HepG2 (cell line): Measurements from ENCODE around the gene METTL1.

Experiments
- CTCF ChIP-seq: sonication (generic); formaldehyde crosslinking; IDR thresholded peaks from 2 replicates; pipeline ENCODE4 v1.5.0; 2020; ENCODE audit warnings: mild to moderate bottlenecking, missing genetic modification reagents, moderate library complexity
- DMAP1 ChIP-seq: IDR thresholded peaks from 2 replicates; pipeline ENCODE4 v1.6.1; 2016
- E2F5 ChIP-seq: sonication (generic); formaldehyde crosslinking; conservative IDR thresholded peaks from 2 replicates; pipeline ENCODE4 v1.4.0; 2020; ENCODE audit warnings: missing genetic modification reagents
- IRX3 ChIP-seq: sonication (generic); formaldehyde crosslinking; IDR thresholded peaks from 2 replicates; pipeline ENCODE4 v1.8.1; 2023; ENCODE audit warnings: mild to moderate bottlenecking, low read depth, missing genetic modification reagents, borderline replicate concordance
- MYC ChIP-seq: sonication (generic); formaldehyde crosslinking; IDR thresholded peaks from 2 replicates; pipeline ENCODE4 v1.9.0; 2021; ENCODE audit warnings: missing genetic modification reagents, borderline replicate concordance
- NFE2L2 ChIP-seq: fragments of 150-350 bp; IDR thresholded peaks from 2 replicates; pipeline ENCODE4 v1.6.1; 2014; ENCODE audit warnings: low read length
- PITX1 ChIP-seq: sonication (generic); formaldehyde crosslinking; IDR thresholded peaks from 2 replicates; pipeline ENCODE4 v1.5.1; 2020; ENCODE audit warnings: mild to moderate bottlenecking, missing genetic modification reagents
- POLR2AphosphoS5 ChIP-seq: IDR thresholded peaks from 2 replicates; pipeline ENCODE4 v1.6.1; 2012; ENCODE audit warnings: low read depth, low read length
- XRCC5 ChIP-seq: fragments of 200-400 bp; formaldehyde crosslinking; optimal IDR thresholded peaks from 2 replicates; pipeline ENCODE3; 2017; ENCODE audit warnings: mild to moderate bottlenecking, low read length
- ZBTB21 ChIP-seq: sonication (generic); formaldehyde crosslinking; IDR thresholded peaks from 2 replicates; pipeline ENCODE4 v1.4.0; 2020; ENCODE audit warnings: missing genetic modification reagents
- ZNF205 ChIP-seq: IDR thresholded peaks from 2 replicates; pipeline ENCODE4 v1.6.1; 2018; ENCODE audit warnings: missing biosample characterization, missing genetic modification reagents
- ZNF292 ChIP-seq: sonication (generic); formaldehyde crosslinking; IDR thresholded peaks from 2 replicates; pipeline ENCODE4 v1.8.1; 2022; ENCODE audit warnings: mild to moderate bottlenecking, low read depth, missing genetic modification reagents, borderline replicate concordance
- ZNF646 ChIP-seq: sonication (generic); formaldehyde crosslinking; IDR thresholded peaks from 2 replicates; pipeline ENCODE4 v1.9.0; 2021; ENCODE audit warnings: mild to moderate bottlenecking, missing genetic modification reagents

GRCh38 chr12:57757771-57758170, 14.1 kb downstream of the METTL1 start:
- TF ChIP-seq PITX1 (CRISPR knock-in tag) = no peak
- no peak for TF ChIP-seq ZNF205 (CRISPR knock-in tag)
- no peak for TF ChIP-seq E2F5 (CRISPR knock-in tag)
- TF ChIP-seq CTCF (CRISPR knock-in tag) = no peak
- TF ChIP-seq ZNF646 = no peak
- no peak for TF ChIP-seq ZBTB21
- no peak for TF ChIP-seq IRX3 (CRISPR knock-in tag)
- TF ChIP-seq NFE2L2 = no peak
- no peak for TF ChIP-seq DMAP1 (CRISPR knock-in tag)
- TF ChIP-seq MYC (CRISPR knock-in tag) = no peak
- no peak for TF ChIP-seq XRCC5
- TF ChIP-seq POLR2AphosphoS5 = no peak
- no peak for TF ChIP-seq ZNF292 (CRISPR knock-in tag)
